Subcutaneous abdominal adipose tissue (tissue), 5 donors: ENCODE data around the gene SMG6.

Experiments used
- H3K27ac ChIP-seq: one replicate; pipeline ENCODE4 v1.7.0; 2013; ENCODE audit warnings: low read depth, mild to moderate bottlenecking, inconsistent platforms, low read length, moderate library complexity
- H3K27me3 ChIP-seq, 5 donors: one replicate each; pipeline ENCODE4 v1.7.0; 2013; ENCODE audit warnings: low read length in 5 of 5, inconsistent platforms in 1 of 5; ENCODE audit not compliant: control insufficient read depth in 5 of 5, insufficient read depth in 4 of 5
- H3K36me3 ChIP-seq, 5 donors: one replicate each; pipeline ENCODE4 v1.7.0; 2013; ENCODE audit warnings: low read length in 5 of 5; ENCODE audit not compliant: control insufficient read depth in 5 of 5, insufficient read depth in 5 of 5
- H3K4me1 ChIP-seq, 5 donors: one replicate each; pipeline ENCODE4 v1.7.0; 2013; ENCODE audit warnings: low read length in 5 of 5, mild to moderate bottlenecking in 3 of 5, moderate library complexity in 1 of 5; ENCODE audit not compliant: control insufficient read depth in 5 of 5, insufficient read depth in 5 of 5
- H3K4me3 ChIP-seq, 5 donors: one replicate each; pipeline ENCODE4 v1.7.0; 2013; ENCODE audit warnings: low read length in 5 of 5, low read depth in 1 of 5
- H3K9ac ChIP-seq, 5 donors: one replicate each; pipeline ENCODE4 v1.7.0; 2013; ENCODE audit warnings: low read length in 5 of 5, mild to moderate bottlenecking in 4 of 5, moderate library complexity in 3 of 5
- H3K9me3 ChIP-seq, 5 donors: one replicate each; pipeline ENCODE4 v1.7.0; 2013; ENCODE audit warnings: low read length in 5 of 5; ENCODE audit not compliant: control insufficient read depth in 5 of 5
- donor health status: healthy.
- donor health status: healthy.
- donor health status: healthy.
- donor health status: healthy.
- donor health status: healthy.

Gene SMG6

GRCh38 chr17:2312736-2313135 is 9.2 kb upstream of the SMG6 start:
- no peak overlapping the region for H3K4me3 ChIP-seq
- no peaks in the 10 kb centered on the region for H3K27me3 ChIP-seq
- no peak overlapping the region for H3K9ac ChIP-seq
- no peaks in the 10 kb centered on the region for H3K9me3 ChIP-seq
- H3K4me1 ChIP-seq, result peaks cover 0 to 3% (median 0%) of the 10 kb centered on the region in 5 donors
- H3K27ac ChIP-seq, result no peak overlapping the region
- H3K36me3 ChIP-seq, result peaks cover 0 to 5% (median 0%) of the 10 kb centered on the region in 5 donors

GRCh38 chr17:2309338-2310154 is 6.0 kb upstream of the SMG6 start:
- H3K27ac ChIP-seq, result no peak overlapping the region
- peaks cover 0 to 2% (median 0%) of the 10 kb centered on the region in 5 donors for H3K36me3 ChIP-seq
- no peaks in the 10 kb centered on the region for H3K9me3 ChIP-seq
- H3K27me3 ChIP-seq, result no peaks in the 10 kb centered on the region
- H3K4me1 ChIP-seq, result peaks cover 0 to 3% (median 0%) of the 10 kb centered on the region in 5 donors
- no peak overlapping the region for H3K4me3 ChIP-seq
- H3K9ac ChIP-seq, result no peak overlapping the region

- Histone ChIP-seq H3K9ac (no peak overlapping the region), H3K27me3 (no peaks in the 10 kb centered on the region), H3K27ac (no peak overlapping the region), H3K4me1 (peaks cover 2 to 19% (median 17%) of the 10 kb centered on the region in 5 donors), H3K36me3 (peaks cover 0 to 5% (median 3%) of the 10 kb centered on the region in 5 donors), H3K9me3 (no peaks in the 10 kb centered on the region), H3K4me3 (no peak overlapping the region)
Observed at GRCh38 chr17:2304931-2305330, 1.3 kb upstream of the SMG6 start.

- peaks cover 2 to 22% (median 14%) of the 10 kb centered on the region in 5 donors for H3K4me1 ChIP-seq
- H3K4me3 ChIP-seq, result peak overlapping the region; percentile 81 to 92 (median 88)
- peak overlapping the region; percentile 75 for H3K27ac ChIP-seq
- H3K9ac ChIP-seq, result peak overlapping the region; percentile 22 to 96 (median 93)
- H3K27me3 ChIP-seq, result no peaks in the 10 kb centered on the region
- H3K36me3 ChIP-seq, result peaks cover under 1 to 19% (median 13%) of the 10 kb centered on the region in 5 donors
- H3K9me3 ChIP-seq, result no peaks in the 10 kb centered on the region
Observed at GRCh38 chr17:2302778-2303203, 794 bp downstream of the SMG6 start.

GRCh38 chr17:2299756-2300155 is 3.8 kb downstream of the SMG6 start:
- peaks cover 16 to 49% (median 39%) of the 10 kb centered on the region in 5 donors for H3K36me3 ChIP-seq

GRCh38 chr17:2299136-2299535 is 4.4 kb downstream of the SMG6 start:
- peaks cover 2 to 22% (median 14%) of the 10 kb centered on the region in 5 donors for H3K4me1 ChIP-seq
- peaks cover 16 to 56% (median 45%) of the 10 kb centered on the region in 5 donors for H3K36me3 ChIP-seq
- H3K4me3 ChIP-seq, result no peak overlapping the region

More at GRCh38 chr17:2299756-2300155, 3.8 kb downstream of the SMG6 start:
- Histone ChIP-seq H3K4me3 (no peak overlapping the region), H3K9me3 (no peaks in the 10 kb centered on the region), H3K9ac (no peak overlapping the region), H3K27me3 (no peaks in the 10 kb centered on the region), H3K27ac (no peak overlapping the region), H3K4me1 (peaks cover 2 to 22% (median 14%) of the 10 kb centered on the region in 5 donors)

GRCh38 chr17:2297023-2297422 is 6.6 kb downstream of the SMG6 start:
- H3K9me3 ChIP-seq, result no peaks in the 10 kb centered on the region
- H3K9ac ChIP-seq, result no peak overlapping the region
- peaks cover 27 to 73% (median 62%) of the 10 kb centered on the region in 5 donors for H3K36me3 ChIP-seq
- H3K27ac ChIP-seq, result no peak overlapping the region
- H3K4me3 ChIP-seq, result no peak overlapping the region
- H3K27me3 ChIP-seq, result no peaks in the 10 kb centered on the region
- peaks cover 0 to 12% (median 3%) of the 10 kb centered on the region in 5 donors for H3K4me1 ChIP-seq

More at GRCh38 chr17:2299136-2299535, 4.4 kb downstream of the SMG6 start:
- Histone ChIP-seq H3K27ac (no peak overlapping the region), H3K27me3 (no peaks in the 10 kb centered on the region), H3K9me3 (no peaks in the 10 kb centered on the region), H3K9ac (no peak overlapping the region)

- Histone ChIP-seq H3K9me3 (no peaks in the 10 kb centered on the region), H3K27ac (no peak overlapping the region), H3K4me3 (no peak overlapping the region), H3K9ac (no peak overlapping the region), H3K27me3 (no peaks in the 10 kb centered on the region), H3K4me1 (peaks cover 0 to 4% (median 0%) of the 10 kb centered on the region in 5 donors), H3K36me3 (peaks cover 32 to 86% (median 72%) of the 10 kb centered on the region in 5 donors)
Observed at GRCh38 chr17:2295575-2295974, 8.0 kb downstream of the SMG6 start.

- Histone ChIP-seq H3K4me3 (no peak overlapping the region), H3K27me3 (no peaks in the 10 kb centered on the region), H3K4me1 (no peaks in the 10 kb centered on the region), H3K9ac (no peak overlapping the region), H3K36me3 (peaks cover 33 to 84% (median 75%) of the 10 kb centered on the region in 5 donors), H3K9me3 (no peaks in the 10 kb centered on the region), H3K27ac (no peak overlapping the region)
Observed at GRCh38 chr17:2292100-2292499, 11.5 kb downstream of the SMG6 start.

GRCh38 chr17:2289878-2290478 is 13.6 kb downstream of the SMG6 start:
- H3K27ac ChIP-seq, result no peak overlapping the region
- no peaks in the 10 kb centered on the region for H3K27me3 ChIP-seq
- no peak overlapping the region for H3K4me3 ChIP-seq
- peaks cover 0 to 3% (median 0%) of the 10 kb centered on the region in 5 donors for H3K4me1 ChIP-seq
- H3K36me3 ChIP-seq, result peaks cover 26 to 68% (median 56%) of the 10 kb centered on the region in 5 donors
- H3K9ac ChIP-seq, result no peak overlapping the region
- H3K9me3 ChIP-seq, result no peaks in the 10 kb centered on the region
